ENCODE measurements around the gene PRMT5.

GRCh38 chr14:22878271-22879246, 50.6 kb downstream of the PRMT5 start:
- no peak for TF ChIP-seq POLR2AphosphoS5 (IDR thresholded peaks at IDR 0.05; ENCODE audit: insufficient read depth, low read depth, low read length)
- no peak for TF ChIP-seq CTCF (IDR thresholded peaks at IDR 0.05; ENCODE audit: extremely low read depth in 1 of 2, insufficient read depth in 1 of 2, low read depth in 1 of 2, low read length in 2 of 2)

All from endothelial cell of umbilical vein (primary cell).